ENCODE results near the gene BORCS5.

- TF ChIP-seq CTCF (IDR thresholded peaks at IDR 0.05), result no peak
- TF ChIP-seq REST (IDR thresholded peaks at IDR 0.05; ENCODE audit: insufficient read depth in 1 of 2, low read depth in 2 of 2, low read length in 1 of 2), result no peak
- TF ChIP-seq POLR2AphosphoS5 (IDR thresholded peaks at IDR 0.05; ENCODE audit: low read depth, low read length), result no peak
- no peak for TF ChIP-seq SIN3A (IDR thresholded peaks at IDR 0.05; ENCODE audit: borderline replicate concordance, insufficient read depth, low read depth, low read length)
- TF ChIP-seq TCF7L2 (IDR thresholded peaks at IDR 0.05; ENCODE audit: low read depth, low read length), result no peak
Observed at GRCh38 chr12:12440784-12441428, 84.0 kb downstream of the BORCS5 start.

All from Panc1 (cell line).